ENCODE results near the gene ZDBF2. TPM values are rescaled to one million over a fixed set of nuclear protein-coding genes. Genes with fewer than 3 reads are reported as not detected.

ZDBF2 gene
- total RNA-seq, 6 donors from 2014 or later = 2.2 to 11.7 (median 6.2) TPM

GRCh38 chr2:206259376-206260187 is 14.9 kb upstream of the ZDBF2 start:
- WGBS, 2 donors = 44 to 46% methylated on average over 10 of the region's 10 CpGs
- no peaks in the 10 kb centered on the region for H3K36me3 ChIP-seq
- no peak for TF ChIP-seq EP300 (IDR thresholded peaks at IDR 0.05)
- no peak for TF ChIP-seq CTCF (IDR thresholded peaks at IDR 0.05)
- TF ChIP-seq POLR2A (IDR thresholded peaks at IDR 0.05) = no peak
- TF ChIP-seq POLR2AphosphoS5 (IDR thresholded peaks at IDR 0.05) = no peak
- no peaks in the 10 kb centered on the region for H3K9me3 ChIP-seq
- H3K27me3 ChIP-seq = peaks cover 0 to 29% (median 12%) of the 10 kb centered on the region in 4 donors
- no peaks in the 10 kb centered on the region for H3K4me1 ChIP-seq
- H3K27ac ChIP-seq = no peak overlapping the region
- no peak overlapping the region for H3K4me3 ChIP-seq
- no peak for DNase-seq
- peak in 1 of 2 donors; percentile 19 for ATAC-seq (ENCODE audit: low FRiP score in 2 of 2)

DNA sequence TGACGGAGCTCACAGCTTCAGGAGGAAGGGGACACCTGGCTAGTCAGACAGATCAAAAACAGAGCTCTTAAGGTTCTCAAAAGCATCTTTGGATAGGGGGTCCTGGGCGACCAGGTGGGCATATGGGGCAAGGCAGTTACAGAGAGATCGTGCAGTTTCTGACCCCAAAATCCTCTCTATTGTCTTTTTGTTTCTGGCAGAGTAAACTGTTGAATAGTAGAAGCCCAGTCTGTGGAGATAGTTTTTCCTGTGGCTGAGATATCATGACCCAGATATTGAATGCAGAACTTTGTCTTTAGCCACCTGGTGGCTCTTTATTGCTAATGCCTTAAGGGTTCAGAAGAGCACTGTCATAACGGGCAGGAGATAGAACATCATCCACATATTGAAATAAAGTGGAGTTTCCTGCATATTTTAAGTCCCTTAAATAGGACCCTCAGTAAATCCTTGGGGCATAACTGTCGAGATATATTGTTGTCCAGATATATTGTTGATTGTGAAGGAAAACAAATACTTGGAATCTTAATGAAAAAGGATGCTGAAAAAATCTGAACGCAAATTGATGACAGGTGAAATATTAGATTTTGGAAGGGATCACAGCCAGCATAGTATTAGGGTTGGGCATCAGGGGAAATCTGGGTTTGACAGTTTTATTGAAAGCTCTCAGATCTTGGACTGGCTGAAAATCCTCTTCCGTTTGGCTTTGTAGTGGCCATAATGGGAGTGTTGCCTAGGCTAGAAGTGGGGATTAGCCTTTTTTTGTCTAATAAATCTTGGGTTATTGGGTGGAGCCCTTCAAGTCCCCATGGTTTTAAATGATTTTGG is 14.1 kb upstream of the ZDBF2 start:
- TF ChIP-seq CTCF (IDR thresholded peaks at IDR 0.05) (peak in 3 of 6 experiments; percentile 25 to 28 (median 27)), POLR2A (IDR thresholded peaks at IDR 0.05) (no peak)
- H3K27me3 ChIP-seq = peaks cover 0 to 38% (median 12%) of the 10 kb centered on the region in 4 donors
- H3K27ac ChIP-seq = no peak overlapping the region
- WGBS, 2 donors = 45 to 48% methylated on average over 7 of the region's 7 CpGs
- no peaks in the 10 kb centered on the region for H3K9me3 ChIP-seq
- DNase-seq = no peak
- H3K4me1 ChIP-seq = no peaks in the 10 kb centered on the region
- peak in 1 of 2 donors; percentile 84 for ATAC-seq (ENCODE audit: low FRiP score in 2 of 2)
- H3K36me3 ChIP-seq = no peaks in the 10 kb centered on the region
- no peak overlapping the region for H3K4me3 ChIP-seq

DNA sequence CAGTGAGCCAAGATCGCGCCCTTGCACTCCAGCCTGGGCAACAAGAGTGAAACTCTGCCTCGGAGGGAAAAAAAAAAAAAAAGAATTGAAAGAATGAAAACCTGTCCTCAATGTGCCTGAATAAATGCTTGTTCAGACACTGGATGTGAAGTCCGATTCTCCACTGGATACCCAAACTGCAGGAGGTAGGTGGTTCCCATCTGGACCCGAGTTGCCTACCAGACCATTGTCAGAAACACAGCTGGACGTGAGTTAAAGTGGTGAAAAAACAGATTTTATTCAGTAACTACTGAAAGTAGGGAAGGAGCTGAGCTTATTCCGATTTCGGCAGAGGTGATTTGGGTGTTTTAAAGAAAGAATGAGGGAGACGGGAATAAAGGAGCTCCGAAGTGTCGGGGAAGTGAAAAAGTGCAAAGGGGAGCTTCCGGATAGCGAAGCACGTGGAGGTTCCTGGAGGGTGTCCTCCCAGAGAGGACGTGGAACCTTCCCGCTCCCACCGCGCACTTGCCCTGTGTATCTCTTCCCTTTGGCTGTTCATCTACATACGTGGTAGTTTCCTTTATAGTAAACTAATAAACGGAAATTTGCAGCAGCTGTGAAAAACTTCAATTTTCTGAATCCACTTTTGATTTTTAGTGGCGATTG is 10.4 kb upstream of the ZDBF2 start:
- WGBS, 2 donors = 45 to 58% methylated on average over 21 of the region's 21 CpGs

DNA sequence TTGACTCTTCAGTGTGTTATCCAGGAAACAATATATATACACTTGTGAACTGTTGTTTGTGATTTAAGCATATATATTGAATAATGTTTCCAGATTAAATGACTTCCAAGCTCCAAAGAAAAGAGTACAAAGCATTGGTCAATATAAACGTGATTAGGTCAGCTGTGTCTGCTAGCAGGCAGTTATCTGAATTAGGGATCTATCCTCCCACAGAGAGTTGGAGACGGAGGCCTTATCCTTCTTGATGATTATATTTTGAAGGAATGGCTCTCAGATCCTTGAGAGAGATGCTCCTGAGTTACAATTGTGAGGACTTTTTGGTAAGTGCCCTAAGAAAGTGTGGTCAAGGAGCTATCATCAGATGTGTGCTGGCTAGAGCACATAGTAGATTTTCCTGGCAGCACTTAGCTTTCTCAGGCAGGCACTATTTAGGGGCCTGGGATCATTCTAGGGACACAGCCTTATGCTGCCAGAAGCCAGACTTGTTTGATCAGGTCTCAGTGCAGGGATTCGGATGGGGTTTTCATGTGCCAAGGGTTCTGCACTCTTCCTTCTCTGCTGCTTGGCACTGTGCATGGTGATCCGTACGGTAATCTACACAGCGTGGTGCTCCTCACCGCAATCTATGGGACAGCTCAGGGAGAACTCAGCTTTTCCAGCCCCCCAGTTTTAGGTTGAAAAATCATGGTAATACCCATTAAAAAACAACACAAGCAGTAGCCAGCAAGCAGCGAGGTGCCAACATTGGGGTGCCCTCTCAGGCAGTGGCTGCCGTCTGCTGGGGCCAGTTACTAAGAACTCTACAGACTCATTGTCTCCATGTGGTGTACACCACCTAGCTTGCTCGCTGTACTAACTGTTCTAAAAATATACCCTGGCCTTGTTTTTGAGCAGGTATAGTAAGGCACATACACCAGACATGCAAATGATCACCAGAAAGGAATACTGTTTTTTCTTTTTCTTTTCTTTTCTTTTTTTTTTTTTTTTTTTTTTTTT is 8.0 kb upstream of the ZDBF2 start:
- TF ChIP-seq POLR2AphosphoS5 (IDR thresholded peaks at IDR 0.05) (no peak), POLR2A (IDR thresholded peaks at IDR 0.05) (no peak), CTCF (IDR thresholded peaks at IDR 0.05) (no peak), EP300 (IDR thresholded peaks at IDR 0.05) (no peak)
- Histone ChIP-seq H3K4me1 (no peaks in the 10 kb centered on the region), H3K36me3 (no peaks in the 10 kb centered on the region), H3K27me3 (peaks cover 0 to 17% (median under 1%) of the 10 kb centered on the region in 4 donors), H3K4me3 (no peak overlapping the region), H3K9me3 (no peaks in the 10 kb centered on the region), H3K27ac (no peak overlapping the region)
- WGBS, 2 donors = 57 to 60% methylated on average over 10 of the region's 10 CpGs
- ATAC-seq (ENCODE audit: low FRiP score in 2 of 2) (peak in 1 of 2 donors; percentile 37), DNase-seq (no peak)

More for the DNA sequence above, 10.4 kb upstream of the ZDBF2 start:
- peaks cover 0 to 17% (median 5%) of the 10 kb centered on the region in 4 donors for H3K27me3 ChIP-seq
- no peaks in the 10 kb centered on the region for H3K4me1 ChIP-seq
- no peak for ATAC-seq (ENCODE audit: low FRiP score in 2 of 2)
- H3K9me3 ChIP-seq = no peaks in the 10 kb centered on the region
- no peak overlapping the region for H3K27ac ChIP-seq
- no peak for TF ChIP-seq POLR2A (IDR thresholded peaks at IDR 0.05)
- no peak for TF ChIP-seq POLR2AphosphoS5 (IDR thresholded peaks at IDR 0.05)
- no peak overlapping the region for H3K4me3 ChIP-seq
- H3K36me3 ChIP-seq = no peaks in the 10 kb centered on the region
- no peak for DNase-seq

Measured in upper lobe of left lung (tissue), 6 donors.